CD14-positive monocyte (primary cell): ENCODE measurements around the gene PTPN20. TPM values are rescaled to one million over a fixed set of nuclear protein-coding genes. Genes with fewer than 3 reads are reported as not detected.
"Not testable (repeated sequence)": the region's sequence is repeated elsewhere in the genome, so short reads cannot be mapped to it uniquely, and the experiment has no call there.

Source experiments
- DNase-seq, 3 donors: peaks; one replicate each; pipeline ENCODE4 v3.0.0-alpha.2; 2011 to 2022
- H2AFZ ChIP-seq: 2 replicates; pipeline ENCODE4 v1.6.0; 2012; ENCODE audit warnings: mild to moderate bottlenecking, low read depth, low read length, inconsistent platforms; ENCODE audit not compliant: insufficient read depth, poor library complexity, severe bottlenecking
- H3K27ac ChIP-seq, 2 donors: 1 replicate in 1 of 2; 2 replicates in 1 of 2; pipeline ENCODE4 v1.5.1; 2012 to 2013; ENCODE audit warnings: low read length in 2 of 2, control low read depth in 1 of 2, inconsistent platforms in 1 of 2, low read depth in 1 of 2, mild to moderate bottlenecking in 1 of 2
- H3K27me3 ChIP-seq, 2 donors: one replicate each; pipeline versions ENCODE4 v1.6.0 to v1.6.1; 2011 to 2013; ENCODE audit warnings: low read length in 2 of 2; ENCODE audit not compliant: control insufficient read depth in 2 of 2, insufficient read depth in 2 of 2
- H3K36me3 ChIP-seq, 2 donors: replicated peaks in 1 of 2; 1 replicate in 1 of 2; 2 replicates in 1 of 2; pipeline versions ENCODE4 v1.5.1 to v1.6.1; 2012 to 2013; ENCODE audit warnings: low read length in 2 of 2, control low read depth in 1 of 2, inconsistent platforms in 1 of 2, mild to moderate bottlenecking in 1 of 2; ENCODE audit not compliant: insufficient read depth in 2 of 2, control insufficient read depth in 1 of 2
- H3K4me1 ChIP-seq, 2 donors: 1 replicate in 1 of 2; 2 replicates in 1 of 2; pipeline versions ENCODE4 v1.5.1 to v1.6.1; 2012 to 2013; ENCODE audit warnings: low read length in 2 of 2, control low read depth in 1 of 2, inconsistent platforms in 1 of 2, mild to moderate bottlenecking in 1 of 2, moderate library complexity in 1 of 2; ENCODE audit not compliant: insufficient read depth in 2 of 2, control insufficient read depth in 1 of 2
- H3K4me2 ChIP-seq: replicated peaks from 2 replicates; pipeline ENCODE3; 2012; ENCODE audit warnings: low read length, moderate library complexity, mild to moderate bottlenecking; ENCODE audit not compliant: poor library complexity, severe bottlenecking; ENCODE audit errors: extremely low read depth
- H3K4me3 ChIP-seq, 3 experiments: fragments of 200-600 bp in 1 of 3; sonication (generic) in 1 of 3; replicated peaks in 1 of 3; 1 replicate in 2 of 3; 2 replicates in 1 of 3; pipeline ENCODE4 v1.5.1; 2011 to 2013; ENCODE audit warnings: low read length in 3 of 3, mild to moderate bottlenecking in 3 of 3, control low read depth in 2 of 3, low read depth in 2 of 3, inconsistent platforms in 1 of 3, moderate library complexity in 1 of 3
- H3K79me2 ChIP-seq: 2 replicates; pipeline ENCODE4 v1.6.0; 2012; ENCODE audit warnings: mild to moderate bottlenecking, control low read depth, inconsistent platforms, low read length, moderate library complexity; ENCODE audit not compliant: insufficient read depth
- H3K9ac ChIP-seq: 2 replicates; pipeline ENCODE4 v1.6.0; 2017; ENCODE audit warnings: low read length, mild to moderate bottlenecking; ENCODE audit not compliant: insufficient read depth, poor library complexity, severe bottlenecking
- H3K9me3 ChIP-seq, 2 donors: replicated peaks in 1 of 2; 1 replicate in 1 of 2; 2 replicates in 1 of 2; pipeline versions ENCODE4 v1.5.1 to v1.6.1; 2012 to 2013; ENCODE audit warnings: low read length in 2 of 2, control low read depth in 1 of 2; ENCODE audit not compliant: control insufficient read depth in 1 of 2, insufficient read depth in 1 of 2
- H4K20me1 ChIP-seq: 2 replicates; pipeline ENCODE4 v1.6.0; 2012; ENCODE audit warnings: mild to moderate bottlenecking, low read length, control low read depth, moderate library complexity; ENCODE audit not compliant: insufficient read depth
- H3K27ac Mint-ChIP-seq, 7 donors: one replicate each; pipeline ENCODE4 v1.8.0; 2020; ENCODE audit warnings: mild to moderate bottlenecking in 7 of 7, mixed read lengths in 7 of 7, moderate library complexity in 6 of 7, inconsistent platforms in 2 of 7
- H3K27me3 Mint-ChIP-seq, 3 donors: one replicate each; pipeline ENCODE4 v1.8.0; 2021 to 2022; ENCODE audit warnings: low read depth in 3 of 3, mild to moderate bottlenecking in 3 of 3, mixed read lengths in 3 of 3, moderate library complexity in 3 of 3, inconsistent platforms in 1 of 3
- H3K36me3 Mint-ChIP-seq, 2 donors: one replicate each; pipeline ENCODE4 v1.8.0; 2020; ENCODE audit warnings: mixed read lengths in 2 of 2, inconsistent platforms in 1 of 2, mild to moderate bottlenecking in 1 of 2
- H3K4me1 Mint-ChIP-seq: one replicate; pipeline ENCODE4 v1.8.0; 2020; ENCODE audit warnings: mild to moderate bottlenecking, mixed read lengths
- H3K4me3 Mint-ChIP-seq, 2 donors: one replicate each; pipeline ENCODE4 v1.8.0; 2020; ENCODE audit warnings: mild to moderate bottlenecking in 2 of 2, mixed read lengths in 2 of 2, moderate library complexity in 1 of 2
- H3K9me3 Mint-ChIP-seq, 7 donors: one replicate each; pipeline ENCODE4 v1.8.0; 2020 to 2022; ENCODE audit warnings: mixed read lengths in 7 of 7, mild to moderate bottlenecking in 6 of 7, moderate library complexity in 6 of 7, inconsistent platforms in 2 of 7
- WGBS: methylation state at CpG from one replicate; pipeline ENCODE4 v1.1.5; 2013; ENCODE audit warnings: missing lambda C conversion rate; ENCODE audit not compliant: insufficient coverage; 5-methylcytosine and 5-hydroxymethylcytosine counted together
- intact Hi-C, 2 donors: fragments of 100-400 bp; cut with micrococcal nuclease; formaldehyde crosslinking; loops; one replicate each; pipeline versions ENCODE4 v1.15.0 to v1.15.1; 2023
- polyA minus RNA-seq: library from RNA; depleted of rRNA, polyadenylated mRNA; stranded (reverse); fragments of >200 nt; gene quantifications from 2 replicates; pipeline ENCODE4 v1.2.3, GENCODE V29; 2012
- polyA plus RNA-seq, 3 donors: library from polyadenylated mRNA; depleted of rRNA in 1 of 3; unstranded in 2 of 3; stranded (reverse) in 1 of 3; fragments of 300-500 nt in 2 of 3; fragments of >200 nt in 1 of 3; fragmentation: Illumina TruSeq in 2 of 3; gene quantifications; 1 replicate in 2 of 3; 2 replicates in 1 of 3; pipeline ENCODE4 v1.2.3, GENCODE V29; 2012 to 2021
- total RNA-seq, 12 experiments: library from RNA in 1 of 12; stranded (reverse) in 1 of 12; fragments of 120-200 nt in 1 of 12; gene quantifications; one replicate each; pipeline ENCODE4 v1.2.4 and lab custom pipeline; 2013 to 2026; ENCODE audit warnings: mixed read lengths in 6 of 12, inconsistent platforms in 1 of 12

The PTPN20 gene
- total RNA-seq (2013) = 0.31 TPM
- under 1 TPM in 1 of 3 donors, not detected in 2; 0.04 TPM for polyA plus RNA-seq
- polyA minus RNA-seq = not detected in 2 replicates
- total RNA-seq (lab: John Stamatoyannopoulos, UW) = 0 to 1.2 (median 0.15) reads per million in 11 experiments

GRCh38 chr10:46911144-46911876 lies at the start of gene PTPN20:
PTPN20 (plus strand) TSS chr10:46911428; CDS start chr10:46932500, 21,072 bp downstream.
- H3K36me3 Mint-ChIP-seq, H3K27ac Mint-ChIP-seq, H3K79me2 ChIP-seq, H4K20me1 ChIP-seq, H3K4me1 ChIP-seq, H3K4me3 ChIP-seq, H3K9me3 ChIP-seq, H3K4me1 Mint-ChIP-seq, intact Hi-C loops, H3K27ac ChIP-seq, H3K27me3 ChIP-seq, H2AFZ ChIP-seq, H3K9me3 Mint-ChIP-seq, H3K27me3 Mint-ChIP-seq, H3K9ac ChIP-seq, H3K4me2 ChIP-seq, H3K36me3 ChIP-seq: not testable (repeated sequence)
- DNase-seq = peak in 2 of 3 donors; percentile 0 to 5
- peak within 1 kb of the TSS; percentile 63 for H3K4me3 Mint-ChIP-seq
- 32% methylated on average over 19 of the region's 50 CpGs for WGBS

- H3K9me3 ChIP-seq, H3K4me1 ChIP-seq, H3K36me3 Mint-ChIP-seq, H3K4me3 ChIP-seq, H3K79me2 ChIP-seq, H3K9ac ChIP-seq, DNase-seq, H2AFZ ChIP-seq, H4K20me1 ChIP-seq, H3K4me2 ChIP-seq, H3K27me3 Mint-ChIP-seq, H3K4me1 Mint-ChIP-seq, H3K9me3 Mint-ChIP-seq, H3K36me3 ChIP-seq, H3K27ac Mint-ChIP-seq, intact Hi-C loops, H3K27ac ChIP-seq, H3K27me3 ChIP-seq, H3K4me3 Mint-ChIP-seq: not testable (repeated sequence)
Measured at GRCh38 chr10:46869716-46870115, 41.5 kb upstream of the PTPN20 start.

GRCh38 chr10:46871583-46871982 lies 39.6 kb upstream of the PTPN20 start:
- H3K4me1 Mint-ChIP-seq, H3K36me3 Mint-ChIP-seq, H3K79me2 ChIP-seq, H3K27me3 Mint-ChIP-seq, H3K4me3 Mint-ChIP-seq, H3K4me2 ChIP-seq, H3K4me3 ChIP-seq, H3K4me1 ChIP-seq, H3K36me3 ChIP-seq, H3K9ac ChIP-seq, H4K20me1 ChIP-seq, intact Hi-C loops, H2AFZ ChIP-seq, H3K27me3 ChIP-seq, H3K9me3 ChIP-seq, H3K9me3 Mint-ChIP-seq, H3K27ac ChIP-seq, H3K27ac Mint-ChIP-seq, DNase-seq: not testable (repeated sequence)
- 94% methylated on average over 2 of the region's 4 CpGs for WGBS

GRCh38 chr10:46875304-46875703 lies 35.9 kb upstream of the PTPN20 start:
- H3K27me3 ChIP-seq, H3K36me3 Mint-ChIP-seq, H3K4me1 Mint-ChIP-seq, DNase-seq, intact Hi-C loops, H3K27ac ChIP-seq, H2AFZ ChIP-seq, H3K9me3 ChIP-seq, H3K4me1 ChIP-seq, H3K4me2 ChIP-seq, H3K36me3 ChIP-seq, H3K27ac Mint-ChIP-seq, H3K9ac ChIP-seq, H3K79me2 ChIP-seq, H4K20me1 ChIP-seq, H3K4me3 Mint-ChIP-seq, H3K27me3 Mint-ChIP-seq, H3K9me3 Mint-ChIP-seq, H3K4me3 ChIP-seq: not testable (repeated sequence)
- WGBS = no CpG with 5 or more reads among the region's 6 CpGs
